Epithelial cell of proximal tubule (primary cell): ENCODE measurements around the gene DENND5A. TPM values are rescaled to one million over a fixed set of nuclear protein-coding genes. Genes with fewer than 3 reads are reported as not detected.

Experiments used
- DNase-seq: peaks from one replicate; pipeline ENCODE4 v3.0.0-alpha.2; 2011; ENCODE audit warnings: low read depth
- H3K4me3 ChIP-seq: 2 replicates; pipeline ENCODE4 v1.5.1; 2011; ENCODE audit warnings: low read depth, mild to moderate bottlenecking, low read length
- total RNA-seq: library from RNA; depleted of rRNA; stranded (reverse); fragments of >200 nt; gene quantifications from 2 replicates; pipeline ENCODE4 v1.2.3, GENCODE V29; 2015
- TF ChIP-seq, protein P1 (sequence below): conservative IDR thresholded peaks from 2 replicates; pipeline ENCODE4 v1.5.1; 2012; ENCODE audit warnings: low read depth, mild to moderate bottlenecking, low read length

DENND5A gene
- total RNA-seq, 1 donor from 2014 or later: 75.0 TPM

DNA sequence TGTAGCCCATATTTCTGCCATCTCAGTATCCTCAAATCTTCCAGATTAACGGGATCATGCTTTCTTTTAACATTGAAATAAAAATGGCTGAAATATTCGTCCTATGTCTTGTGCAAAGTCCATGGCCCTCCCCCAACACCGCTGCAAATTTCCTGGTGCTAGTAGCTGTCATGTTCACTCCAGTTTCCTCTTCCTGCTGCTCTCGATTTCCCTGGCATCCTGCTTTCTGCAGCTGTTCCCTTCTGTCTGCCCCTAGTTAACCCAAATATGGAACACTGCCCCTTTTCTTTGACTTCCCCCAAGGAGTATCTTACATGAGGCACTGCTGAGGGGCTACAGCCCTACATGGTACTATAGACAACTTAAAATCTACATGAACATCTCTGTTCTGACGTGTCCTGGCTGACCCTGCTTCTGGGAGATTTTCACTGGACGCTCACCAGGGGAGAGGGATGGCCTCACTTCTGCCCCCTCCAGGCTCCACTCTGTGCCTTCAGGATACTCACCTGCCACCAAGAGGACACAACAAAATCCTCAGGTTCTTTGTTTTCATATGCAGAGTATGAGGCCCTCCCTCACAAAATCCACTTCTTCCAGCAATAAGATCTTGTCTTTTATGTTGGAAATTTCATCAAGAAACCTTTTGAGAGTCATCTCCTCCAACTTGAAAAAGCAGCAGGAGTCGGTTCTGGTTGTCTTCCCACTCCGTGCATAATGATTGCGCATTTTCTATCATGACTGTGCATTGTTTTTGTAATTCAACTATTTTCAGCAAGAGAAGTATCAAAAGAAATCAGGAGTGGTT is 144.3 kb downstream of the DENND5A start:
- DNase-seq: no peak
- H3K4me3 ChIP-seq: no peak overlapping the region
- TF ChIP-seq, protein P1, sequence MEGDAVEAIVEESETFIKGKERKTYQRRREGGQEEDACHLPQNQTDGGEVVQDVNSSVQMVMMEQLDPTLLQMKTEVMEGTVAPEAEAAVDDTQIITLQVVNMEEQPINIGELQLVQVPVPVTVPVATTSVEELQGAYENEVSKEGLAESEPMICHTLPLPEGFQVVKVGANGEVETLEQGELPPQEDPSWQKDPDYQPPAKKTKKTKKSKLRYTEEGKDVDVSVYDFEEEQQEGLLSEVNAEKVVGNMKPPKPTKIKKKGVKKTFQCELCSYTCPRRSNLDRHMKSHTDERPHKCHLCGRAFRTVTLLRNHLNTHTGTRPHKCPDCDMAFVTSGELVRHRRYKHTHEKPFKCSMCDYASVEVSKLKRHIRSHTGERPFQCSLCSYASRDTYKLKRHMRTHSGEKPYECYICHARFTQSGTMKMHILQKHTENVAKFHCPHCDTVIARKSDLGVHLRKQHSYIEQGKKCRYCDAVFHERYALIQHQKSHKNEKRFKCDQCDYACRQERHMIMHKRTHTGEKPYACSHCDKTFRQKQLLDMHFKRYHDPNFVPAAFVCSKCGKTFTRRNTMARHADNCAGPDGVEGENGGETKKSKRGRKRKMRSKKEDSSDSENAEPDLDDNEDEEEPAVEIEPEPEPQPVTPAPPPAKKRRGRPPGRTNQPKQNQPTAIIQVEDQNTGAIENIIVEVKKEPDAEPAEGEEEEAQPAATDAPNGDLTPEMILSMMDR: peak; percentile 46

DNA sequence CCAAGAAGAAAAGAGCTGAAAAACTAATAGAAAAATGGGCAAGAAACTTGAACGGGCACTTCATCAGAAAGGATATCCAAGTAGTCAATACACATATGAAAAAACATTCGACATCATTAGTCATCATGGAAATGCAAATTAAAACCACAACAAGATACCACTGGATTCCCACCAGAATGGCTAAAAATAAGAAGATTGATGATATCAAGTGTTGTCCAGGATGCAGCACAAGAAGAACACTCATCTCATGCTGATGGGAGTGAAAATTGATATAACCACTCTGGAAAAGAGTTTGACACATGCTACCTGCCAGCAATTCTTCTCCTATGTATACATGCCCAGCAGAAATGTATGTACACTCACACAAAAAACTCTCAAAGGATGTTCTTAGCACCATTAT is 146.9 kb downstream of the DENND5A start:
- DNase-seq: no peak
- no peak overlapping the region for H3K4me3 ChIP-seq
- TF ChIP-seq, protein P1: no peak

DNA sequence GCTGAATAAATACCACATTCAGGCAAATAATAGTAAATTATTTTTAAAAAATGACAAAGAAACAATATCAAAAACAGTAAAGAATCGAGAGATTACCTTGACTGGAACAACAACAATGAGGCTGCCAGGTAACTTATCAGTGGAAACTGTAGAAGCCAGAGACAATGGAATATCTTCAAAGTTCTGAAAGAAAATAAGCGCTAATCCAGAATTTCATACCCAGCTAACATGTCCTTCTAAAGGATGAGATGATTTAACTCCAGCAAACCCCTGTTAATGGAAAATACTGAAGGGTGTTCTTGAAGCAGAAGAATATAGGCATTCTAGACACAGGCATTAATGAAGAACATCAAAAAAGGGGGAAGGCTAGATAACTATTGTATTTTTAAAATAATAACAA is 153.1 kb downstream of the DENND5A start:
- TF ChIP-seq, protein P1: no peak
- DNase-seq: no peak
- H3K4me3 ChIP-seq: no peak overlapping the region

DNA sequence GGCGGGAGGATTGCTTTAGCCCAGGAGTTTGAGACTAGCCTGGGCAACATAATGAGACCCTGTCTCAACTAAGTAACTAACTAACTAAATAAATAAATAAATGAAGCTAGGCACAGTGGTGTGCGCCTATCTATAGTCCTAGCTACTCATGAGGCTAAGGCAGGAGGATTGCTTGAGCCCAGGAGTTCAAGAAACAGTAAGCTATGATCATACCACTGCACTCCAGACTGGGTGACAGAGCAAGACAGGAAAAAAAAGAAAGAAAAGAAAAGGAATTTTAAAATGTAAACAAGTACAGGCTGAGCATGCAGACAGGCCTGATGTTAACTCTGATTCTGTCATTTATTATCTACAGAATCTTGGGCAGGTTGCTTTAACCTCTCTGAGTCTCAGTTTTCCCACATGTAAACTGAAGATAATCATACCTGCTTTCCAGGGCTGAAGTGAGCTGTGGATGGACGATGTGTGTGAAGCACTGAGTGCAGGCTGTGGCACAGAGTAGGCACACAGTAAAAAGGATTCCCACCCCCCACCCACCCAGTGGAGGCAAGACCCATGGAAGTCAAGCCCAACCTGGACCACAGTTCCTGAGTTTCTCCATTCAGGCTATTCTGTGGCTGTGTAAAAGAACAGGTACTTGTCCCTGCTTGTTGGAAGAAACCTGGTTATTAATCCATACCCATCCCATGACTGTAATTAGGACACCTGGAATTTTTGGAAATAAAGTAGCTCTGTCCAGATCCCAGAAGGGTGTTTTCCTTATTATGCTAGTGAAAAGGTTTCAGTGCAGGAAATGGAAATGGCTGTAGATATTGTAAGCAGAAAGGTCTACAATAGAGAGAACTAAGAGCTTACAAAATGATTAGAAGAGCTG is 155.1 kb downstream of the DENND5A start:
- no peak overlapping the region for H3K4me3 ChIP-seq
- TF ChIP-seq, protein P1: no peak
- DNase-seq: no peak

DNA sequence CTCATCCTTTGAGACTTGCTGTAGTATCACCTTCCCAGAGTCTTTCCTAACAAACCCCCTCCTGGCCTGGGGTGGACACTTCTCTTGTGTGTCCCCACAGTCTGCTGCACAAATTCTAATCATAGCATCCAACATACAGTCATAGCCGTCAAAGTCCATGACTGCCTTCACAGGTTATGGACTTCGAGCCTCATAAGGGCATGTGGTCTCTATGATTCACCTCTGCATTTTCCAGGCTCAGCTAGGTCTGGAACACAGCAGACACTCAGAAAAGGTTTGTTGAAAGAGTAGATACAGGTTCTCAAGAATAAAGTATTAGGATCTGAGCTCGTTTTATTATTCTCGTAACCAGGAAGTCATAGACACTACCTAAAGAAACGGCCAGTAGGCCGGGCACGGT is 160.6 kb downstream of the DENND5A start:
- TF ChIP-seq, protein P1: no peak
- no peak for DNase-seq
- H3K4me3 ChIP-seq: no peak overlapping the region

DNA sequence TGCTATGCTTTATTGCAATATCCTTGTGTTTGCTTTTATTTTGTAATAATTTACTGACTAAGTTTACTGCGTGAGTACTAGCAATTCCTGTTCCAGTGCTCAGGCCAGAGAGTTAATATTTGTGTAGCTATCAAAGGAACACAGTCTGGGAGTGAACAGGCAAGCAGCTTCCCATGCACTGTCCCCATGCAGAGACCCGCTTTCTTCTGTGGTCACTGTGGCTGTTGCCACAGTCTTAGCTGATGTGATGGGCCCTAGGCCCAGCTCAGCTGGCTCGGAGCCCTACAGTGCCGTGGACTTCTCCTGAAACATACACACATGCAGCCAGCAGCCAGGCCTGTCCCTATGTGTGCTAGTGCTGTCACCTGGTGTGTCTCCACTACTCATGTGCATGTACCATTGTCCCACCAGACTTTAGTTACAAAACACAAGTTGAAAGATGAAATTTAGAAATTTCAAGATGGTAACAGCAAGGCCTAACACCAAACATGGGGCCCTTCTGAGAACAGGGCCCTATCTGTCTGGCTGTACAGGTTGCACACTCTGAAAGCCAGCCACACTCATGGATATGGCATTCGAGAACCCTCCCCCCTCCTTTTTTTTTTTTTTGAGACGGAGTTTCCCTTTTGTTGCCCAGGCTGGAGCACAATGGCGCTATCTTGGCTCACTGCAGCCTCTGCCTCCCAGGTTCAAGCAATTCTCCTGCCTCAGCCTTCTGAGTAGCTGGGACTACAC is 161.4 kb downstream of the DENND5A start:
- H3K4me3 ChIP-seq: no peak overlapping the region
- TF ChIP-seq, protein P1: no peak
- no peak for DNase-seq
